ENCODE results near the gene PTGES3L. TPM values are rescaled to one million over a fixed set of nuclear protein-coding genes. Genes with fewer than 3 reads are reported as not detected.

Gene PTGES3L
- total RNA-seq, 2 donors from 2014 or later = 1.5 to 2.0 TPM

DNA sequence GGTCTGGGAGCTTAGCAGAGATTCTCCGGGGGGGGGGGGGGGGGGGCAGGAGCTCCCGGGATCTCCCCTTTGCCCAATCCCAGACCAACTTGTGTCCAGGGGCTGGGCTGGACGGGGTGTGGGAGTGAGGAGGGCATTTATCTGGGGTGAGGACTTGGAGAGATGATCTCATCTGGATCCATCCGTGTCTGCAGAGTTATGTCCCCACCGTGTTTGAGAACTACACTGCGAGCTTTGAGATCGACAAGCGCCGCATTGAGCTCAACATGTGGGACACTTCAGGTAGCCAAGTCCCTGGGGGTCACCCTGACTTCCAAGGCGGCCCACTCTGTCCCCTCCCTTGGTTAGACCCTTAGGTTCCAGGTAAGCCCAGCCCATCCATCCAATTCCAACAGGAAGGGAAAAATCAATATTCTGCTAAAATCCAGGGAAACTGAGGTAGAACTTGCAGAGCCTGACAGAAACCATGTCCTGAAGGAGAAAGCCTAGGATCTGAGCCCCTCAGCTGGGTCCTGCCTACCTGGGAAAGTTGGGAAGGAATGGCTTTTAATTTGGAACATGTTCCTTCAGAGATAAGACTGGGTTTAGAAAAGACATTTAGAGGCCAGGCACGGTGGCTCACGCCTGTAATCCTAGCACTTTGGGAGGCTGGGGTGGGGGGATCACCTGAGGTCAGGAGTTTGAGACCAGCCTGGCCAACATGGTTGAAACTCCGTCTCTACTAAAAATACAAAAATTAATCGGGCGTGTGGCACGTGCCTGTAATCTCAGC, 46.1 kb upstream of the PTGES3L start:
- Histone ChIP-seq H3K36me3 (no peaks in the 10 kb centered on the region), H3K27me3 (replicated peaks; ENCODE audit: insufficient read depth) (no peaks in the 10 kb centered on the region), H3K27ac (peak overlapping the region; percentile 3 to 7), H3K4me1 (ENCODE audit: control insufficient read depth in 1 of 2, low read depth in 2 of 2) (peaks cover under 1 to 10% of the 10 kb centered on the region in 2 donors), H3K4me3 (no peak overlapping the region), H3K9me3 (no peaks in the 10 kb centered on the region)
- no peak for DNase-seq (ENCODE audit: low spot score)
- no peak for ATAC-seq (ENCODE audit: insufficient number of reproducible peaks, low FRiP score, low read depth)
- no peak for TF ChIP-seq CTCF (IDR thresholded peaks at IDR 0.05)

GRCh38 chr17:43025290-43025657, 45.4 kb upstream of the PTGES3L start:
- ATAC-seq (ENCODE audit: insufficient number of reproducible peaks, low FRiP score, low read depth) = no peak
- Histone ChIP-seq H3K27ac (no peak overlapping the region), H3K4me1 (ENCODE audit: control insufficient read depth in 1 of 2, low read depth in 2 of 2) (peaks cover 6 to 17% of the 10 kb centered on the region in 2 donors), H3K36me3 (no peaks in the 10 kb centered on the region), H3K9me3 (no peaks in the 10 kb centered on the region), H3K27me3 (replicated peaks; ENCODE audit: insufficient read depth) (no peaks in the 10 kb centered on the region), H3K4me3 (peak overlapping the region; percentile 76)
- no peak for DNase-seq (ENCODE audit: low spot score)
- TF ChIP-seq CTCF (IDR thresholded peaks at IDR 0.05) = no peak

- peak; percentile 57 for ATAC-seq (ENCODE audit: insufficient number of reproducible peaks, low FRiP score, low read depth)
- H3K27ac ChIP-seq = peak within 1 kb of the TSS; percentile 59 to 65
- H3K36me3 ChIP-seq = no peaks in the 10 kb centered on the region
- DNase-seq (ENCODE audit: low spot score) = peak; percentile 83
- TF ChIP-seq CTCF (IDR thresholded peaks at IDR 0.05) = peak; percentile 68
- peak within 1 kb of the TSS; percentile 76 for H3K4me3 ChIP-seq
- no peaks in the 10 kb centered on the region for H3K27me3 ChIP-seq (replicated peaks; ENCODE audit: insufficient read depth)
- no peaks in the 10 kb centered on the region for H3K9me3 ChIP-seq
- H3K4me1 ChIP-seq (ENCODE audit: control insufficient read depth in 1 of 2, low read depth in 2 of 2) = peaks cover 11 to 23% of the 10 kb centered on the region in 2 donors
These were observed 44.8 kb upstream of the PTGES3L start, which contains the start of gene RND2 for GRCh38 chr17:43024407-43025289. TSS of gene RND2 (plus strand) at chr17:43025231. CDS start at chr17:43025348, 117 bp downstream.

DNA sequence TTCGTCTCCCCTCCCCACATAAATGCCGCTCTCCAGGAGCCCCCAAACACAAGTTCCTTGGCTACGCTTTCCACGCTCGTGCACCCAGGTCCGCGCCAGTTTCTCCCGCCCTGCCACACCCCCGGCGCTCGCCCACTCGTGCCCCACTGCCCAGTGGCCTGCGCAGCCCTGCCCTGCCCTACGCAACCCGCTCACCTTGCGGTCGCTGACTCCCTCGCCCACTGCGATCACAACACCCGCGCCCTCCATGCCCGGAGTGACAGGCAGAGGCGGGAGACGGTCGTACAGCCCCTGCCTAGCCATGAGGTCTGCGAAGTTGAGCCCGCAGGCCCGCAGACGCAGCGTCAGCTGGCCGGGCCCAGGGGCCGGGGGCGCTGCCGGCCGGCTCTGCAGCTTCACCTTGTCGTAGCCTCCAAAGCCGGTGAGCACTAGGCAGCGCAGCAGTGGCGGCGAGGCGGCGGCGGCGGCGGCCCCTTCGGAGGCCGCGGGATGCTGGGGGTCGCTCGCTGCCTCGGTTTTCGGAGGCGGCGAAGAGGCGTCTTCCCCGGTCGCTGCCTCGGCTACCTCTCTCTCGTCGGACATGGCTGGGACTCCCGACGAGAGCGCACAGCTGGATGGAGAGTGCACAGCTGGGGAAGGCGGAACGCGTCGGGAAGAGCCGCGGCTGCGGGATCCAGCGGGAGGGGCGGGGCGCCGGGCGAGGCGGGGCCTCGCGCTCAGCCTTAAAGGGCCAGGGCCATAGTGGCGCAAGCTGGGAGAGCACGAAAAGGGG, 42.0 kb upstream of the PTGES3L start, which contains the start of gene VAT1:
TSS of gene VAT1 (minus strand) at position 645 of the 772 bp plus-strand sequence. CDS start at position 582, 63 bp downstream.
- peak within 1 kb of the TSS; percentile 71 to 86 for H3K27ac ChIP-seq
- no peak for TF ChIP-seq CTCF (IDR thresholded peaks at IDR 0.05)
- ATAC-seq (ENCODE audit: insufficient number of reproducible peaks, low FRiP score, low read depth) (peak; percentile 20), DNase-seq (ENCODE audit: low spot score) (no peak)
- H3K4me3 ChIP-seq = peak within 1 kb of the TSS; percentile 100
- no peaks in the 10 kb centered on the region for H3K36me3 ChIP-seq
- no peaks in the 10 kb centered on the region for H3K9me3 ChIP-seq
- no peaks in the 10 kb centered on the region for H3K27me3 ChIP-seq (replicated peaks; ENCODE audit: insufficient read depth)
- H3K4me1 ChIP-seq (ENCODE audit: control insufficient read depth in 1 of 2, low read depth in 2 of 2) = peaks cover 15 to 27% of the 10 kb centered on the region in 2 donors

Data from thoracic aorta (tissue), 2 donors.